GM19025 (cell line): Measurements from ENCODE around the gene ARPC1A.
"Not testable (repeated sequence)": the region's sequence is repeated elsewhere in the genome, so short reads cannot be mapped to it uniquely, and the experiment has no call there.

Experiments used
- ATAC-seq: cut with Tn5 transposase; IDR thresholded peaks from one replicate; pipeline ENCODE4 v1.9.1; 2021; ENCODE audit warnings: mild to moderate bottlenecking, low read depth, moderate library complexity; ENCODE audit not compliant: unreplicated experiment

The ARPC1A gene

GRCh38 chr7:99385564-99385963 is 59.9 kb downstream of the ARPC1A start:
- ATAC-seq: no peak

DNA sequence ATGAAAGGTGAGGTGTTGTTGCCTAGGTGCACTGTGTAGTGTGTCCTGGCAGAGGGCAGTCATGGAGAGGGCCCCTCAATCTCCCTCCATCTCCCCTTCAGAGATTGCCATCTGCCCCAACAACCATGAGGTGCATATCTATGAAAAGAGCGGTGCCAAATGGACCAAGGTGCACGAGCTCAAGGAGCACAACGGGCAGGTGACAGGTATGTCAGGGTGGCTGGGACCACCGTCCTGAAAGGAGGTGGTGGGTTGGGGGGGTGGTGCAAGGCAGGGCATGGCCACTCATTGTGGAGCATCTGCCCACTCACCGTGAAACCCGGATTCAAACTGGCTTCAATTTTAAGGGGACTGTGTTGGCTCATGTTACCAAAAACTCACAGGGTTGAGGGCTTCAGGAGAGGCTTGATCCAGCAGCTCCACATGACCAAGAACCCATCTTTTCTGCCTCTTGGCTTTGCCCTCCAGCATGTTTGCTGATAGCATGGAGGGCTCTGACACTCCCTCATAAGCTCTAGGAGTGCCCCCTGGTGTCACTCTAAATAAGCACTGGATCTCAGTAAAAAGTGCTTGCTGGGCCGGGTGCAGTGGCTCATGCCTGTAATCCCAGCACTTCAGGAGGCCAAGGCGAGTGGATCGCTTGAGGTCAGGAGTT is 61.0 kb downstream of the ARPC1A start:
- ATAC-seq: no peak

- not testable (repeated sequence) for ATAC-seq
These were observed 61.5 kb downstream of the ARPC1A start for GRCh38 chr7:99387239-99387635.

- no peak for ATAC-seq
These were observed 62.2 kb downstream of the ARPC1A start for GRCh38 chr7:99387912-99388311.

DNA sequence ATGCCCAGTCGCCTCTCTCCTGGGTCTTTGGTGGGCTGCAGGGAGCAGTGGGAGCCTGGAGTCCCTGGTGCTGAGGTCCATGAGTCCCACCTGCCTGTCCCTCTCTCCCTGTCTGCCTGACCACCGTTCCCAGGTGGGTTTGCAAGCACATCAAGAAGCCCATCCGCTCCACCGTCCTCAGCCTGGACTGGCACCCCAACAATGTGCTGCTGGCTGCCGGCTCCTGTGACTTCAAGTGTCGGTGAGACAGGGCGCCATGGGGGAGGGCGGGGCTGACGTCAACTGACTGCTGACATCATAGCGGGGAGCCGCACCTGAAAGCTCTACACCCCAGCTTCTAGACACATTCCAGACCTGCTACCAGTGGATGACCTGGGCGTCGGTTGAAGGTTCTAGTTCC is 64.1 kb downstream of the ARPC1A start:
- ATAC-seq: no peak

GRCh38 chr7:99390941-99391602 is 65.4 kb downstream of the ARPC1A start:
- no peak for ATAC-seq

DNA sequence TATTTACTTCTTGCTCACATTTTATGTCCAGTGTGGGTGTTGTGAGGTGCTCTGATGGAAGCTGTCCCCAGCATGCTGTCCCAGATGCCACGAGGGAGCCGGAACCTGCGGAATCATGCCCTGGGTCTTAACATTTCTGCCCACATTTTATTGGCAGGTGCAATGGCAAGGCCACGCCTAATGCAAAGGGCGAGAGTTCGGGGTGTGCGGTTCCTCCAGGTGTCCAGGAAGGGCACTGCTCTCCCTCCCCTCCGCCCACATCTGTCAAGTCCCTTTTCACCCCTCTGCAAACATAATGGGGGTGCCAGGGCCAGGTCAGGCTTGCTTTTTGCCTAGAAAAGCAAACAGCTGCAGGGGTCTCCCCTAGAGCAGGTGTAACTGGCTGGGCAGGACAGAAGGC is 66.3 kb downstream of the ARPC1A start:
- ATAC-seq: no peak

GRCh38 chr7:99392659-99393354 is 67.1 kb downstream of the ARPC1A start:
- ATAC-seq: peak; percentile 71

- no peak for ATAC-seq
These were observed 67.9 kb downstream of the ARPC1A start for GRCh38 chr7:99393355-99394187.

- ATAC-seq: no peak
These were observed 68.4 kb downstream of the ARPC1A start for GRCh38 chr7:99394188-99394502.

DNA sequence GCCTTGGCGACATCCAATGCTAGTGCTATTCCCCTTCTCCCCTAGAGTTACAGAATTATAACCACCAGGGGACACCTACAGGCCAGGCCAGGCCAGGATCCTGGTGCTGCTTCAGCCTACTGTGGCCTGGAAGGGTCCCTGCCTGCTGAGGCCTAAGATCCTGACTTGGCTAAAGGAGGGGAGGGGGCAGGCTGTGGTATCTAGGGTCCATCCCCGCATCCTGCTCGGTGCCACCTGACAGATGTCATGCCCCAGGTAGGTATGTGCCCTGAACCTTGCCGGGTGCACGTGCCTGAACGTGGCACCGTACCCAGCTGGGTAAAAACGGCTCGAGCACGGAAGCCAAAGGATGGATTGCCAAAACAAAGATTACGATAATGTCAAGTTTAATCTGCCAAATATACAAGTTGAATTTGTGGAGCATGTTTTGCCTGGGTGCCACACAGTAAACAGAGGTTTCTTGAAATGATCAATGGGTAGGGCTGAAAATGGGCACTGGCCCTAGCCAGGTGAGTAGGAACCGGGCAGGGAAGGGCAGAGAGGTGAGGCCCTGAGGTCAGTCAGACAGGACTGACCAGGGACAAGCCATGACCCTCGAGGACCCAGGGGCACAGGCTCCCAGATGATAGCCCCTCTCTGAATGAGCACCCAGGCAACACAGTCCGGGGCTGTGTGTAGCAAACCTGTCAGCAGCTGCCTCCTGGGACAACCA is 70.1 kb downstream of the ARPC1A start:
- no peak for ATAC-seq

GRCh38 chr7:99396418-99397296 is 71.0 kb downstream of the ARPC1A start:
- no peak for ATAC-seq

- no peak for ATAC-seq
These were observed 71.7 kb downstream of the ARPC1A start for GRCh38 chr7:99397297-99397983.

DNA sequence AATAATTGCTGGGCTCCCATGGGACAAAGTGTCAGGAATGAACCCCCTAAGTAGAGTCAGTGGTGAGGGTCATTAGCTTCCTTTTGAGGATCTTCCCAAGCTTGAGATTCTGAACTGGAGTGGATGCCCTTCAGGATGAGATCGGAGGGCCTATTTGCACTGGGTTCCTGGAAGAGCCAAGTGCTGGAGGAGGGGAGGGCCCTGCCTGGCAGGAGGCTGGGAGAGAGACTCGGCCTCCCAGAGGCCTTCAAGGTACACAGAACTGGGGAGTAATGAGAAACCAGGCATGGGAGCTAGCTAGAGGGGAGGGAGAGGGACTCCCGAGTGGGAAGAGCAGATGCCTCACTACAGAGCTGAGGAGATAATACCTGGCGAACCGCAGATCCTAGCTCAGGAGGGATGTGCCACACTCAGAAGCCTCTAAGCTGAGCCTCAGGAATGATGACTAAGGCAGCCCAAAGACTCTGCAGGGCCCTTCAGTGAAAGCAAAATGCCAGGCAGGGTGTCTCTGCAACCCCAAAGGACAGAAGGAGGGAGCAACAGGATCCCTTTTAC is 73.3 kb downstream of the ARPC1A start:
- ATAC-seq: no peak

DNA sequence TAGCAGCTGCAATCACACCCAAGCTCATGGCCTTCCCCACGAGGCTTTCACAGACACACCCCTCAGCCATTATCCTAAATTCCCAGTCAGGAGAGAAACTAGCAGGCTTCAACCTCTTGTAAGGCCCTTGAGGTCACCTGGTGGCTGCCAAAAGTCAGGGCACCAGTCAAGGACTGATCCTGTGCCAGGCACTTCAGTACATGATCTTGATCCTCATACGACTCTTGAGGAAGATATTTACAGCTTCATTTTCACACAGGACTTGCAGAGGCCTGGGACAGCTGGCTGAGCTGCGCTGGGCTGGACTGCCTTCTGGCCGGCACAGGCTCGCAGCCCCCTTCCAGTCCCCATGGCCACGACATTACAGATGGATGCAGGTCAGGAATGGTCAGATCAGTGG is 73.9 kb downstream of the ARPC1A start:
- no peak for ATAC-seq

DNA sequence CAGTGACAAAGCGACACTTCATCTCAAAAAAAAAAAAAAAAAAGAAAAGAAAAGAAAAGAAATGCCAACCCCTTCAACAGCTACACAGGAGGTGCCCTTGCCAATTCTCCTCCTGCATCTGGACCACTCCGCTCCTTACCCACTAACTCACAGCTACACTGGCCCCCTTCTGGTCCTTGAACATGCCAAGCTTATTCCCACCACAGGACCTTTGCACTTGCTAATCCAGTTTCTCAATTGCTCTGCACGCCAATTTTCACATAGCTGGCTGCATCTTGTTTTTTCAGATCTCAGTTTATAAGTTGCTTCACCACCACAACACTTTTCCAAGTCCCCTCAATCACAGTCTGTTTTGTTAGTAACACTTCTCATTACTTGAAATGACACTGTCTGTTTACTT is 77.2 kb downstream of the ARPC1A start:
- ATAC-seq: no peak

DNA sequence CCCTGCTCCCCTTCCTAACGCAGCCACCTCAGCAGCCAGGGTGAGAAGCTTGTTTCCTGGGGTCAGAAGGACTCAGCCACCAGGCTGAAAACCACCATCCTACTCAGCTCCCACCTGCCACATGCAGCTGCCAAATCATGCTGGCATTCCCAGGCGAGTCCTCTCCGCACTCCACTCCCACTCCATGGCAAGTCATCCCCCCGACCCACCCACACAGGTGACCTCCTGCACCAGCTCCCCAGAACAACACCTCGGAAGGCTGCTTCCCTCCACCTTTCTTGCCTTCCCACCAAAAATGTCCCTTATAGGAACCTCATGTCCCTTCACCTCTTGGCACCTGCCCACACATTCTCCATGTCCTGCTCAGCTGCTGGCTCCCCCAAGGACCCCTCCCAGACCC is 78.1 kb downstream of the ARPC1A start:
- ATAC-seq: no peak

DNA sequence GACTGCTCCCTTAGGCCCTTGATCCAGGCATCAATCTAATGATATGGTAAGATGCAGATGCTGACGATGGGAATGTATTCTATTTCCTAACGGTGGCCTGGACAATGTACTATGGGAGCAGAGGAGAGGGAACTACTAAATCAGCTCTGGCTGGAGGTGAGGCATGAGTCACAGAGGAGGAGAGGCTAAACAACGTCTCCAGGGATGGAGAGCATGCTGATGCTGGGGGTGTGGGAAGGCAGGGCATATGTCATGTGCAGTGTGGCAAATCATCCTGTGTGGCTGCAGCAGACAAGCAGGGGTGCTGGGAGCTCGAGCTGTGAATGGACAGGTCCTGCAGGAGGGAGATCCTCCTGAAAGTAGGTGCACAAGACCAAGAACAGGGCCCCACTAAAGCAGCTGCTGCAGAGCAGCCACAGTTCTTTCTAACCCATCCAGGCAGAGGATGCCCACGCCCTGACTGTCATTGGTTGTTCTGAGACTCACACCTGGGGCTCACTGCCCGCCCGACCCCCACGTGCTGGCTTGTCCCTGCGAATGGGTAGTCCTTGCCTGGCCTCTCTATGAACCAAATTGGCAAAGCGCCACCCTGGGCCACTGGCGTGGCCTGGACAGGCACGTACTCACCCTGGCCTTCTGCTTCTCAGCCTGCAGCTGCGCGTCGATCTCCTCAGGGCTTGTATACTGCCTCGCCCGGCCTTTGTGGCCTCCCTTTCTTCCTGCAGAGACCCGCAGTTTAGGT is 78.7 kb downstream of the ARPC1A start:
- ATAC-seq: no peak
